ENCODE measurements around the gene STAG2. TPM values are rescaled to one million over a fixed set of nuclear protein-coding genes. Genes with fewer than 3 reads are reported as not detected.
A peak's percentile ranks its signal among the peaks of the same experiment; 100 is the strongest.

Gene STAG2
- polyA plus RNA-seq, 1 donor (not counting 4 experiments of a cell fraction or from before 2014, with no cell fraction given): 42.9 TPM

DNA sequence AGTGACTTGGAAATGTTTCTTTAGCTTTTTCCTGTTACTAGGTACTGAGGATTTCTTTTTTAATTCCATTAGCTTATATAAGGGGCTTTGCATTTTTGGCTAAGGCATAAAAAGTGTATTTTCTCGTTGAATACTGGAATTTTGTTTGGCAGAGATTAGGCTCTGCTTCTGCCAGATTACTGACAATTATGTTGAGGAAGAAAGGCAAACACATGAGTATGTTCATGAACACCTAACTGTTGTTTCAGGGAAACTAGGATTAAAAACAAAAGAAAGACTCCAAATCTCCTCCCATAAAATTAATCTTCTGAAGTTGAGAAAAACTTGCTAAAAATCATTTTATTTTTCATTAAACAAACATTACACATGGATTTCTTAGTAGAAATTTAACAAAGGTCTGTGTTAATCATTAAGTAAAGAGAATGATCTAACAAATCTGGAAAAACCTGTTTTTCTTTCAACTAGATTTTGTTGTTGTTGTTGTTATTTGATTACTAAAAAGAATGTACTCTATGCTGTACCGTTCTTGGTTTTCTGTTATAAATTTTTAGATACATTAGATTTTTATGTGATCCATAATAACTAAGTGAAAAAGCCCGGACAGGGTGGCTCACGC is 43.3 kb upstream of the STAG2 start:
- Histone ChIP-seq H4K20me1 (ENCODE audit: control insufficient read depth, extremely low read depth, insufficient read depth, low read length) (no peaks in the 10 kb centered on the region), H3K9ac (ENCODE audit: control insufficient read depth, extremely low read depth, insufficient read depth, low read length) (no peak overlapping the region), H3K27ac (ENCODE audit: control insufficient read depth, insufficient read depth, low read length) (no peak overlapping the region), H3K9me3 (ENCODE audit: control insufficient read depth, low read depth, low read length) (no peaks in the 10 kb centered on the region), H3K4me3 (ENCODE audit: control insufficient read depth in 2 of 3, extremely low read depth in 1 of 3, insufficient read depth in 2 of 3, low read depth in 1 of 3, low read length in 3 of 3) (no peak overlapping the region), H3K36me3 (ENCODE audit: control insufficient read depth in 2 of 2, extremely low read depth in 1 of 2, insufficient read depth in 2 of 2, low read length in 2 of 2) (no peaks in the 10 kb centered on the region), H3K4me1 (ENCODE audit: control insufficient read depth, extremely low read depth, insufficient read depth, low read length) (no peaks in the 10 kb centered on the region), H3K4me2 (ENCODE audit: control insufficient read depth, extremely low read depth, insufficient read depth, low read depth, low read length) (no peak overlapping the region), H3K27me3 (ENCODE audit: control insufficient read depth, extremely low read depth, insufficient read depth, low read length) (no peaks in the 10 kb centered on the region), H3K79me2 (ENCODE audit: control insufficient read depth, insufficient read depth, low read length) (no peaks in the 10 kb centered on the region), H3K9me1 (ENCODE audit: control insufficient read depth, extremely low read depth, insufficient read depth, low read length) (no peaks in the 10 kb centered on the region), H2AFZ (ENCODE audit: control insufficient read depth, low read length) (no peak overlapping the region)
- DNase-seq (ENCODE audit: low read depth, low spot score) (no peak), FAIRE-seq (no peak)
- TF ChIP-seq, protein P1, sequence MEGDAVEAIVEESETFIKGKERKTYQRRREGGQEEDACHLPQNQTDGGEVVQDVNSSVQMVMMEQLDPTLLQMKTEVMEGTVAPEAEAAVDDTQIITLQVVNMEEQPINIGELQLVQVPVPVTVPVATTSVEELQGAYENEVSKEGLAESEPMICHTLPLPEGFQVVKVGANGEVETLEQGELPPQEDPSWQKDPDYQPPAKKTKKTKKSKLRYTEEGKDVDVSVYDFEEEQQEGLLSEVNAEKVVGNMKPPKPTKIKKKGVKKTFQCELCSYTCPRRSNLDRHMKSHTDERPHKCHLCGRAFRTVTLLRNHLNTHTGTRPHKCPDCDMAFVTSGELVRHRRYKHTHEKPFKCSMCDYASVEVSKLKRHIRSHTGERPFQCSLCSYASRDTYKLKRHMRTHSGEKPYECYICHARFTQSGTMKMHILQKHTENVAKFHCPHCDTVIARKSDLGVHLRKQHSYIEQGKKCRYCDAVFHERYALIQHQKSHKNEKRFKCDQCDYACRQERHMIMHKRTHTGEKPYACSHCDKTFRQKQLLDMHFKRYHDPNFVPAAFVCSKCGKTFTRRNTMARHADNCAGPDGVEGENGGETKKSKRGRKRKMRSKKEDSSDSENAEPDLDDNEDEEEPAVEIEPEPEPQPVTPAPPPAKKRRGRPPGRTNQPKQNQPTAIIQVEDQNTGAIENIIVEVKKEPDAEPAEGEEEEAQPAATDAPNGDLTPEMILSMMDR (optimal IDR thresholded peaks at IDR 0.05 in 1 of 3, IDR thresholded peaks at IDR 0.05 in 1 of 3, conservative IDR thresholded peaks at IDR 0.05 in 1 of 3; ENCODE audit: extremely low read depth in 1 of 3, insufficient read depth in 2 of 3, low read length in 3 of 3): no peak
- TF ChIP-seq EZH2 (IDR thresholded peaks at IDR 0.05; ENCODE audit: low read length): no peak
- dilution Hi-C loops (cut with MboI; ENCODE audit: extremely low pct_ligation_motif_present, low sequenced_read_pairs): no loop called here

DNA sequence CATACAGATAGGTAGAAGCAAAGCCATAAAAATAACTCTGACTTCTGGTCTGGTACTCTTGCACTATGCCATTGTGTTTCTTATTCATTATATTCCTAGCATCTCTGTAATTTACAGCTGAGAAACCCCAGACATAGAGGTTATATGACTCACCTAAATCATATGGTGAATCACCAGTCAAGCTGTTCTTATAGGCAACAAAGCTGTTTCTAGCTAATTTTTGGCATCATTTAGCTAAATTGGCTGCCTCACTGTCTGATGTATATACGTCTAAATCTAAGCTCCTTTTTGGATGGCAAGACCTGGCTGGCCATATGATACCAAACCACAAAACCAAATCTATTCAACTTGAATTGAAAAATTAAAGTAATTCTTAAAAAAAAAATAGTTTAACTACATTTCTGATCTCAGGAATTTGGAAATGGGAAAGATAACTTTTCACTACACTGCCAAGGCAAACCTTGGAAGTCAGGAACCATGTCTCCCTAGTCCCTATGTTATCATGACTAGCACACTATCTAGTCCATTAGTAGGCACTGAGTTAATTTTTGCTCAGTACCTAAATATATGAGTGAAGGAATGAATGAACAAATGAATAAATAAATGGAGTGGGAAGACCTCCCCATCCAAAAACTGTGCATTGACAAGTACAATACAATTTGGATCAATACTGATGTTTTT is 41.3 kb upstream of the STAG2 start:
- Histone ChIP-seq H3K9me3 (ENCODE audit: control insufficient read depth, low read depth, low read length) (no peaks in the 10 kb centered on the region), H3K79me2 (ENCODE audit: control insufficient read depth, insufficient read depth, low read length) (no peaks in the 10 kb centered on the region), H3K9ac (ENCODE audit: control insufficient read depth, extremely low read depth, insufficient read depth, low read length) (no peak overlapping the region), H3K4me2 (ENCODE audit: control insufficient read depth, extremely low read depth, insufficient read depth, low read depth, low read length) (no peak overlapping the region), H3K4me3 (ENCODE audit: control insufficient read depth in 2 of 3, extremely low read depth in 1 of 3, insufficient read depth in 2 of 3, low read depth in 1 of 3, low read length in 3 of 3) (no peak overlapping the region), H3K27me3 (ENCODE audit: control insufficient read depth, extremely low read depth, insufficient read depth, low read length) (no peaks in the 10 kb centered on the region), H3K27ac (ENCODE audit: control insufficient read depth, insufficient read depth, low read length) (no peak overlapping the region), H3K9me1 (ENCODE audit: control insufficient read depth, extremely low read depth, insufficient read depth, low read length) (no peaks in the 10 kb centered on the region), H4K20me1 (ENCODE audit: control insufficient read depth, extremely low read depth, insufficient read depth, low read length) (no peaks in the 10 kb centered on the region), H2AFZ (ENCODE audit: control insufficient read depth, low read length) (no peak overlapping the region), H3K4me1 (ENCODE audit: control insufficient read depth, extremely low read depth, insufficient read depth, low read length) (no peaks in the 10 kb centered on the region), H3K36me3 (ENCODE audit: control insufficient read depth in 2 of 2, extremely low read depth in 1 of 2, insufficient read depth in 2 of 2, low read length in 2 of 2) (no peaks in the 10 kb centered on the region)
- DNase-seq (ENCODE audit: low read depth, low spot score) (peak; percentile 42), FAIRE-seq (peak; percentile 23)
- TF ChIP-seq, protein P1 (optimal IDR thresholded peaks at IDR 0.05 in 1 of 3, IDR thresholded peaks at IDR 0.05 in 1 of 3, conservative IDR thresholded peaks at IDR 0.05 in 1 of 3; ENCODE audit: extremely low read depth in 1 of 3, insufficient read depth in 2 of 3, low read length in 3 of 3): no peak
- TF ChIP-seq EZH2 (IDR thresholded peaks at IDR 0.05; ENCODE audit: low read length): no peak
- dilution Hi-C loops (cut with MboI; ENCODE audit: extremely low pct_ligation_motif_present, low sequenced_read_pairs): no loop called here

Data from keratinocyte (primary cell).